Cardiac fibroblast (primary cell): ENCODE measurements around the gene CD200.

Source experiments
- DNase-seq, 2 donors: peaks; one replicate each; pipeline versions ENCODE4 v3.0.0 to v3.0.0-alpha.2; 2010; ENCODE audit warnings: low read depth in 2 of 2
- H3K4me3 ChIP-seq, 2 donors: replicated peaks in 1 of 2; 1 replicate in 1 of 2; 2 replicates in 1 of 2; pipeline ENCODE4 v1.5.1; 2011; ENCODE audit warnings: low read depth in 2 of 2, low read length in 2 of 2, mild to moderate bottlenecking in 2 of 2, moderate library complexity in 1 of 2
- TF ChIP-seq, protein P1 (sequence below): IDR thresholded peaks from one replicate; pipeline ENCODE4 v1.5.1; 2011; ENCODE audit warnings: low read depth, mild to moderate bottlenecking, low read length, inconsistent platforms

Gene CD200

GRCh38 chr3:112355307-112355687 is 22.3 kb downstream of the CD200 start:
- no peak for DNase-seq
- TF ChIP-seq, protein P1, sequence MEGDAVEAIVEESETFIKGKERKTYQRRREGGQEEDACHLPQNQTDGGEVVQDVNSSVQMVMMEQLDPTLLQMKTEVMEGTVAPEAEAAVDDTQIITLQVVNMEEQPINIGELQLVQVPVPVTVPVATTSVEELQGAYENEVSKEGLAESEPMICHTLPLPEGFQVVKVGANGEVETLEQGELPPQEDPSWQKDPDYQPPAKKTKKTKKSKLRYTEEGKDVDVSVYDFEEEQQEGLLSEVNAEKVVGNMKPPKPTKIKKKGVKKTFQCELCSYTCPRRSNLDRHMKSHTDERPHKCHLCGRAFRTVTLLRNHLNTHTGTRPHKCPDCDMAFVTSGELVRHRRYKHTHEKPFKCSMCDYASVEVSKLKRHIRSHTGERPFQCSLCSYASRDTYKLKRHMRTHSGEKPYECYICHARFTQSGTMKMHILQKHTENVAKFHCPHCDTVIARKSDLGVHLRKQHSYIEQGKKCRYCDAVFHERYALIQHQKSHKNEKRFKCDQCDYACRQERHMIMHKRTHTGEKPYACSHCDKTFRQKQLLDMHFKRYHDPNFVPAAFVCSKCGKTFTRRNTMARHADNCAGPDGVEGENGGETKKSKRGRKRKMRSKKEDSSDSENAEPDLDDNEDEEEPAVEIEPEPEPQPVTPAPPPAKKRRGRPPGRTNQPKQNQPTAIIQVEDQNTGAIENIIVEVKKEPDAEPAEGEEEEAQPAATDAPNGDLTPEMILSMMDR: no peak
- no peak overlapping the region for H3K4me3 ChIP-seq

GRCh38 chr3:112357930-112358780 is 25.2 kb downstream of the CD200 start:
- no peak overlapping the region for H3K4me3 ChIP-seq
- peak in 1 of 2 donors; percentile 53 for DNase-seq
- TF ChIP-seq, protein P1: no peak

- TF ChIP-seq, protein P1: no peak
- no peak overlapping the region for H3K4me3 ChIP-seq
- DNase-seq: peak; percentile 50 to 59
These were observed 27.6 kb downstream of the CD200 start for GRCh38 chr3:112360561-112360960.

DNA sequence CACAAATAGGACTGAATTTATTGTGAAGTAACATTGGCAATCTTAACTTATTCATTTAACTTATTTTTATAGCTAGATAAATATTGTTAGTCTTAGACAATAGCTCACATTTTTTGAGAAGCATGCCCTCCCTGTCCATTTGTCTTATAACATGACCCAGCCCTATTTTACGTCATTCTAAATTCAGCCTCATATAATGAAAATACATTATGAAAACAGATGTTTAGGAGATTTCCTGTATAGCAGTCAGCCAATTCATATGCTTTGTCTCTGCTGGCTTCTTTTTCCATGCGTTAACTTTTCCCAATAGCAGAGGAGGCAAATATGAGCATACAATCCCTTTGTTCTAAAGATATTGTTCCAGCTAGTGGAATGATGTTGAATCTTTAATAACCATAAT is 29.3 kb downstream of the CD200 start:
- TF ChIP-seq, protein P1: no peak

DNA sequence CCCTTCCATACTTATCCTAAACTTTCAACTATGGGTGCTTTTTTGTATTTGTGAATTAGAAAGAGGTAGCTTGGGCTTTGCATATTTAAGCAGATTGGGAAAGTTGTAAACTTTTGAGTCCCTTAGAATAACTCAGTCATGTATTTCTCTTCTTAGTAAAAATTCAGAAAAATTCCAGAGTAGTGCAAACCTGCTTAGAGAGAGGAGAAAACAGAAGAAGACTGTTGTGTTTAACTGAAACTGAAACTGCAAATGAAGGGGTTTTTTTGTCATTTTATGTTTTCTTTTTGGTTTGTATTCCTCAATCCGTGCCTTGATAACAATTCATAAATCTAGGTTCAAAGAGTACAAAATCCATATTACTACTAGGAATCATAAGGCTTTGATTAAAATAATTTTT is 31.3 kb downstream of the CD200 start:
- no peak overlapping the region for H3K4me3 ChIP-seq
- no peak for DNase-seq
- TF ChIP-seq, protein P1: no peak

More for the DNA sequence above, 29.3 kb downstream of the CD200 start:
- no peak overlapping the region for H3K4me3 ChIP-seq
- DNase-seq: peak in 1 of 2 donors; percentile 49

GRCh38 chr3:112365035-112365434 is 32.1 kb downstream of the CD200 start:
- H3K4me3 ChIP-seq: no peak overlapping the region
- no peak for DNase-seq
- TF ChIP-seq, protein P1: no peak

GRCh38 chr3:112365636-112366035 is 32.7 kb downstream of the CD200 start:
- H3K4me3 ChIP-seq: no peak overlapping the region
- TF ChIP-seq, protein P1: no peak
- DNase-seq: peak in 1 of 2 donors; percentile 55
